Activated CD8-positive, alpha-beta T cell treated with anti-CD3 and anti-CD28 coated beads for 36 hours (primary cell): ENCODE measurements around the gene NEK7. TPM values are rescaled to one million over a fixed set of nuclear protein-coding genes. Genes with fewer than 3 reads are reported as not detected.
A peak's percentile ranks its signal among the peaks of the same experiment; 100 is the strongest.

ENCODE experiments used
- ATAC-seq: fragments of 200-7000 bp; cut with Tn5 transposase; one replicate; pipeline ENCODE4 v1.10.0; 2021; ENCODE audit warnings: mild to moderate bottlenecking, moderate library complexity
- CTCF ChIA-PET: fragments of 350-600 bp; sonication (Branson Sonifier 250); formaldehyde crosslinking; loops from one replicate; lab custom pipeline; 2021; ENCODE audit warnings: antibody characterized with exemption; lab: Charles Lee
- POLR2A ChIA-PET: fragments of 350-600 bp; sonication (Branson Sonifier 250); formaldehyde crosslinking; loops from one replicate; lab custom pipeline; 2021; ENCODE audit warnings: antibody characterized with exemption; lab: Charles Lee
- DNase-seq: peaks from one replicate; pipeline ENCODE4 v3.0.0-alpha.2; 2020
- H3K27ac Mint-ChIP-seq: one replicate; pipeline ENCODE4 v1.8.0; 2021; ENCODE audit warnings: mild to moderate bottlenecking, mixed read lengths
- H3K27me3 Mint-ChIP-seq: one replicate; pipeline ENCODE4 v1.8.0; 2021; ENCODE audit warnings: mixed read lengths
- H3K36me3 Mint-ChIP-seq: one replicate; pipeline ENCODE4 v1.8.0; 2021; ENCODE audit warnings: low read depth, mixed read lengths
- H3K4me1 Mint-ChIP-seq: one replicate; pipeline ENCODE4 v1.8.0; 2021; ENCODE audit warnings: low read depth, mixed read lengths
- H3K4me3 Mint-ChIP-seq: one replicate; pipeline ENCODE4 v1.8.0; 2021; ENCODE audit warnings: mild to moderate bottlenecking, moderate library complexity, mixed read lengths
- H3K9me3 Mint-ChIP-seq: one replicate; pipeline ENCODE4 v1.8.0; 2021; ENCODE audit warnings: mixed read lengths
- CTCF ChIP-seq: fragments of 200-600 bp; IDR thresholded peaks from one replicate; pipeline ENCODE4 v1.8.0; 2022; ENCODE audit warnings: antibody characterized with exemption, mild to moderate bottlenecking
- intact Hi-C: fragments of 100-400 bp; cut with micrococcal nuclease; formaldehyde crosslinking; loops from one replicate; pipeline ENCODE4 v1.10.0; 2022
- total RNA-seq, 2 experiments: library from RNA; stranded (reverse); gene quantifications; one replicate each; pipeline ENCODE4 v1.2.3, GENCODE V29; 2021

Gene NEK7
- total RNA-seq, 2 experiments from 2014 or later, result 71.4 to 76.4 TPM

GRCh38 chr1:198166900-198167299 is 10.1 kb downstream of the NEK7 start:
- Mint-ChIP-seq H3K27me3 (no peaks in the 10 kb centered on the region), H3K27ac (peak overlapping the region; percentile 95), H3K4me1 (peaks cover 83% of the 10 kb centered on the region), H3K36me3 (peaks cover 19% of the 10 kb centered on the region), H3K9me3 (no peaks in the 10 kb centered on the region), H3K4me3 (peak overlapping the region; percentile 74)
- no peak for TF ChIP-seq CTCF
- ChIA-PET POLR2A (interaction anchor here (1.0 to 1.4 kb wide), 3 partner anchors 8 to 87 kb away, joined by 3 to 5 read pairs (median 4); no protein-coding TSS in a partner anchor), CTCF (interaction anchor here (1.3 to 1.8 kb wide), 3 partner anchors 10 to 11 kb away, joined by 3 to 5 read pairs (median 4); no protein-coding TSS in a partner anchor)
- no peak for ATAC-seq
- no peak for DNase-seq
- intact Hi-C loops, result loop anchor here (2.0 to 5.0 kb wide), 4 partner anchors 92 to 515 kb away; partner anchors contain the start of gene DENND1B

GRCh38 chr1:198167436-198167934 is 10.7 kb downstream of the NEK7 start:
- Mint-ChIP-seq H3K9me3 (no peaks in the 10 kb centered on the region), H3K36me3 (peaks cover 17% of the 10 kb centered on the region), H3K4me1 (peaks cover 83% of the 10 kb centered on the region), H3K27me3 (no peaks in the 10 kb centered on the region), H3K4me3 (peak overlapping the region; percentile 74), H3K27ac (peak overlapping the region; percentile 95)
- ATAC-seq, result peak; percentile 50
- peak; percentile 43 for DNase-seq
- TF ChIP-seq CTCF, result no peak
- ChIA-PET CTCF (interaction anchor here (0.7 to 1.8 kb wide), 3 partner anchors 10 to 95 kb away, joined by 4 to 5 read pairs (median 4); no protein-coding TSS in a partner anchor), POLR2A (interaction anchor here (1.2 to 1.4 kb wide), 2 partner anchors 9 to 87 kb away, joined by 3 to 5 read pairs; no protein-coding TSS in a partner anchor)
- intact Hi-C loops, result loop anchor here (2.0 to 5.0 kb wide), 4 partner anchors 91 to 515 kb away; partner anchors contain the start of gene DENND1B

GRCh38 chr1:198168227-198168626 is 11.4 kb downstream of the NEK7 start:
- H3K9me3 Mint-ChIP-seq, result no peaks in the 10 kb centered on the region
- intact Hi-C loops, result loop anchor here (5.0 kb wide), 3 partner anchors 354 to 514 kb away; partner anchors contain the start of gene DENND1B
- no peak for DNase-seq
- peak; percentile 14 for ATAC-seq
- H3K27ac Mint-ChIP-seq, result peak overlapping the region; percentile 95
- no peak for TF ChIP-seq CTCF
- H3K4me1 Mint-ChIP-seq, result peaks cover 87% of the 10 kb centered on the region
- ChIA-PET CTCF (interaction anchor here (0.7 to 1.8 kb wide), 3 partner anchors 9 to 94 kb away, joined by 4 to 5 read pairs (median 4); no protein-coding TSS in a partner anchor), POLR2A (interaction anchor here (0.7 to 1.4 kb wide), 3 partner anchors 10 to 86 kb away, joined by 3 to 5 read pairs (median 3); no protein-coding TSS in a partner anchor)
- H3K4me3 Mint-ChIP-seq, result peak overlapping the region; percentile 74
- H3K27me3 Mint-ChIP-seq, result no peaks in the 10 kb centered on the region
- H3K36me3 Mint-ChIP-seq, result peaks cover 16% of the 10 kb centered on the region

GRCh38 chr1:198169672-198170071 is 12.9 kb downstream of the NEK7 start:
- ChIA-PET POLR2A (interaction anchor here (0.8 to 1.6 kb wide), 2 partner anchors 8 to 29 kb away, joined by 3 to 5 read pairs; no protein-coding TSS in a partner anchor), CTCF (no interaction called here)
- Mint-ChIP-seq H3K4me3 (peak overlapping the region; percentile 10), H3K36me3 (peaks cover 16% of the 10 kb centered on the region), H3K9me3 (no peaks in the 10 kb centered on the region), H3K27me3 (no peaks in the 10 kb centered on the region), H3K4me1 (peaks cover 87% of the 10 kb centered on the region), H3K27ac (peak overlapping the region; percentile 95)
- intact Hi-C loops, result loop anchor here (5.0 kb wide), 3 partner anchors 353 to 513 kb away; partner anchors contain the start of gene DENND1B
- TF ChIP-seq CTCF, result no peak
- ATAC-seq (peak; percentile 38), DNase-seq (no peak)
